ENCODE results near the gene CCL22.

Gene CCL22

GRCh38 chr16:57383276-57384247, 25.0 kb downstream of the CCL22 start:
- Histone ChIP-seq H3K36me3 (ENCODE audit: control insufficient read depth, insufficient read depth, low read length) (no peaks in the 10 kb centered on the region), H3K4me1 (ENCODE audit: control insufficient read depth, insufficient read depth, low read length) (peaks cover 3% of the 10 kb centered on the region), H3K27me3 (ENCODE audit: control insufficient read depth, insufficient read depth, low read length) (no peaks in the 10 kb centered on the region), H3K27ac (ENCODE audit: low read depth, low read length) (no peak overlapping the region), H3K4me3 (ENCODE audit: low read length) (no peak overlapping the region), H3K9ac (ENCODE audit: low read length) (no peak overlapping the region)

DNA sequence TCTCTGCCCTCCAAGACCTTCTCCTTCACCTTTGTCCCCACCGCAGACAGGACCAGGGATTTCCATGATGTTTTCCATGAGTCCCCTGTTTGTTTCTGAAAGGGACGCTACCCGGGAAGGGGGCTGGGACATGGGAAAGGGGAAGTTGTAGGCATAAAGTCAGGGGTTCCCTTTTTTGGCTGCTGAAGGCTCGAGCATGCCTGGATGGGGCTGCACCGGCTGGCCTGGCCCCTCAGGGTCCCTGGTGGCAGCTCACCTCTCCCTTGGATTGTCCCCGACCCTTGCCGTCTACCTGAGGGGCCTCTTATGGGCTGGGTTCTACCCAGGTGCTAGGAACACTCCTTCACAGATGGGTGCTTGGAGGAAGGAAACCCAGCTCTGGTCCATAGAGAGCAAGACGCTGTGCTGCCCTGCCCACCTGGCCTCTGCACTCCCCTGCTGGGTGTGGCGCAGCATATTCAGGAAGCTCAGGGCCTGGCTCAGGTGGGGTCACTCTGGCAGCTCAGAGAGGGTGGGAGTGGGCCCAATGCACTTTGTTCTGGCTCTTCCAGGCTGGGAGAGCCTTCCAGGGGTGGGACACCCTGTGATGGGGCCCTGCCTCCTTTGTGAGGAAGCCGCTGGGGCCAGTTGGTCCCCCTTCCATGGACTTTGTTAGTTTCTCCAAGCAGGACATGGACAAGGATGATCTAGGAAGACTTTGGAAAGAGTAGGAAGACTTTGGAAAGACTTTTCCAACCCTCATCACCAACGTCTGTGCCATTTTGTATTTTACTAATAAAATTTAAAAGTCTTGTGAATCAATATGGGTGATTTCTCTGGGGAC, 25.9 kb downstream of the CCL22 start:
- peaks cover 3% of the 10 kb centered on the region for H3K4me1 ChIP-seq (ENCODE audit: control insufficient read depth, insufficient read depth, low read length)
- no peaks in the 10 kb centered on the region for H3K27me3 ChIP-seq (ENCODE audit: control insufficient read depth, insufficient read depth, low read length)
- no peak overlapping the region for H3K27ac ChIP-seq (ENCODE audit: low read depth, low read length)
- no peak overlapping the region for H3K4me3 ChIP-seq (ENCODE audit: low read length)
- H3K9ac ChIP-seq (ENCODE audit: low read length), result no peak overlapping the region
- no peaks in the 10 kb centered on the region for H3K36me3 ChIP-seq (ENCODE audit: control insufficient read depth, insufficient read depth, low read length)

GRCh38 chr16:57385083-57385482, 26.5 kb downstream of the CCL22 start:
- H3K9ac ChIP-seq (ENCODE audit: low read length), result no peak overlapping the region
- no peak overlapping the region for H3K27ac ChIP-seq (ENCODE audit: low read depth, low read length)
- no peak overlapping the region for H3K4me3 ChIP-seq (ENCODE audit: low read length)
- H3K36me3 ChIP-seq (ENCODE audit: control insufficient read depth, insufficient read depth, low read length), result no peaks in the 10 kb centered on the region
- H3K4me1 ChIP-seq (ENCODE audit: control insufficient read depth, insufficient read depth, low read length), result peaks cover 3% of the 10 kb centered on the region
- H3K27me3 ChIP-seq (ENCODE audit: control insufficient read depth, insufficient read depth, low read length), result no peaks in the 10 kb centered on the region

GRCh38 chr16:57386381-57386951, 27.9 kb downstream of the CCL22 start:
- no peaks in the 10 kb centered on the region for H3K27me3 ChIP-seq (ENCODE audit: control insufficient read depth, insufficient read depth, low read length)
- no peak overlapping the region for H3K4me3 ChIP-seq (ENCODE audit: low read length)
- H3K27ac ChIP-seq (ENCODE audit: low read depth, low read length), result no peak overlapping the region

DNA sequence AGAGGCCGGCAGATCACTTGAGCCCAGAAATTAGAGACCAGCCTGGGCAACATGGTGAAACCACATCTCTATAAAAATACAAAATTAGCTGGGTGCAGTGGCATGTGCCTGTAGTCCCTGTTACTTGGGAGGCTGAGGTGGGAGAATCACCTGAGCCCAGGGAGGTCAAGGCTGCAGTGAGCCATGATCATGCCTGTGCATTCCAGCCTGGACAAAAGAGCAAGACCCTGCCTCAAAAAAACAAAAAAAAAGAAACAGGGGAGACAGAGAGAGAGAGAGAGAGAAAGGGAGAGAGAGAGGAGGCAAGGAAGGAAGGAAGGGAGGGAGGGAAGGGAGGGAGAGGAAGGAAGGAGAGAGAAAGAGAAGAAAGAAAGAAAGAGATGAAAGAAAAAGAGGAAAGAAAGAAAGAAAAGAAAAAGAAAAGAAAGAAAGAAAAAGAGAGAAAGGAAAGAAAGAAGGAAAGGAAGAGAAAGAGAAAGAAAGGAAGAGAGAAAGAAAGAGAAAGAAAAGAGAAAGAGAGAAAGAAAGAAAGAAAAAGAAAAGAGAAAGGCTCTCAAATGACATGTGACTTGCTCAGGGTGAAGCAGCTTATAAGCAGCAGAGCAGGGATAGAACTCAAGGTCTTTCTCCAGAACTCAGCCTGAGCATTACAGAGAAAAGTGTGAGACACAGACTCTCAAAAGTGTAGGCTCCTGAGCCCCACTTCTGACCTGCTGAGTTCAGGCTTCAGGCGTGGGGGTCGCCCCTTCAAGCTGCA, 29.2 kb downstream of the CCL22 start:
- Histone ChIP-seq H3K4me3 (ENCODE audit: low read length) (no peak overlapping the region), H3K9ac (ENCODE audit: low read length) (no peak overlapping the region), H3K27ac (ENCODE audit: low read depth, low read length) (no peak overlapping the region), H3K36me3 (ENCODE audit: control insufficient read depth, insufficient read depth, low read length) (no peaks in the 10 kb centered on the region), H3K27me3 (ENCODE audit: control insufficient read depth, insufficient read depth, low read length) (no peaks in the 10 kb centered on the region), H3K4me1 (ENCODE audit: control insufficient read depth, insufficient read depth, low read length) (peaks cover 3% of the 10 kb centered on the region)

More at GRCh38 chr16:57386381-57386951, 27.9 kb downstream of the CCL22 start:
- no peak overlapping the region for H3K9ac ChIP-seq (ENCODE audit: low read length)
- H3K36me3 ChIP-seq (ENCODE audit: control insufficient read depth, insufficient read depth, low read length), result no peaks in the 10 kb centered on the region
- H3K4me1 ChIP-seq (ENCODE audit: control insufficient read depth, insufficient read depth, low read length), result peaks cover 3% of the 10 kb centered on the region

GRCh38 chr16:57388359-57389086, 29.9 kb downstream of the CCL22 start:
- H3K27me3 ChIP-seq (ENCODE audit: control insufficient read depth, insufficient read depth, low read length), result no peaks in the 10 kb centered on the region
- no peak overlapping the region for H3K4me3 ChIP-seq (ENCODE audit: low read length)
- no peak overlapping the region for H3K27ac ChIP-seq (ENCODE audit: low read depth, low read length)
- no peaks in the 10 kb centered on the region for H3K36me3 ChIP-seq (ENCODE audit: control insufficient read depth, insufficient read depth, low read length)
- H3K9ac ChIP-seq (ENCODE audit: low read length), result no peak overlapping the region
- H3K4me1 ChIP-seq (ENCODE audit: control insufficient read depth, insufficient read depth, low read length), result peaks cover 3% of the 10 kb centered on the region

GRCh38 chr16:57389087-57389468, 30.5 kb downstream of the CCL22 start:
- H3K9ac ChIP-seq (ENCODE audit: low read length), result no peak overlapping the region
- peaks cover 1% of the 10 kb centered on the region for H3K4me1 ChIP-seq (ENCODE audit: control insufficient read depth, insufficient read depth, low read length)
- no peak overlapping the region for H3K4me3 ChIP-seq (ENCODE audit: low read length)
- no peaks in the 10 kb centered on the region for H3K36me3 ChIP-seq (ENCODE audit: control insufficient read depth, insufficient read depth, low read length)
- no peak overlapping the region for H3K27ac ChIP-seq (ENCODE audit: low read depth, low read length)
- no peaks in the 10 kb centered on the region for H3K27me3 ChIP-seq (ENCODE audit: control insufficient read depth, insufficient read depth, low read length)

DNA sequence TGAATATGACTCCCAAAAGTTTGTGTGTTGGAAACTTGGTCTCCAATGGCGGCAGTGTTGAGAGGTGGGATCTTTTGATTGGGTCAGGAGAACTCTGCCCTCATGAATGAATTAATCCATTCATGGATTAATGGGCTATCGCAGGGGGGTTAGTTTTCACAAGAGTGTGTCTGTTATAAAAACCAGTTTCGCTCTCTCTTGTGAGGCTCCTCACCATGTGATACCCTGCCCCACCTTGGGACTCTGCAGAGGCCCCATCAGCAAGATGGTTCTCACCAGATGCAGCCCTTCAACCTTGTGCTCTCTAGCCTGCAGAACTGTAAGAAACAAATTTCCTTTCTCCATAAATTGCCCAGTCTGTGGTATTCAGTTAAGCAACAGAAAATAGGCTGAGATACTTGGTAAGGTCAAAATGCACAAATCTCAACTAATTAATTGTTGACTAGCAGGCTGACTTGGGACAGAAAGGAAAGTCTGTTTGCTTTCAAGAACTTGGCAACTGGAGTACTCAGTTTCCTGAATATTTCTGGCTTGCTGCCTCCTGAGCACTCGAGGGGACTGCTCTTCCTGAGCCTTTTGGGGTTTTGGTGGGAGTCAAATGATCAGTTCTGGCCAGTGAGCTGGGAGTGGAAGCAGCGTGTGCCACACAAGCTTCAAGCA, 32.2 kb downstream of the CCL22 start:
- H3K4me1 ChIP-seq (ENCODE audit: control insufficient read depth, insufficient read depth, low read length), result no peaks in the 10 kb centered on the region
- H3K27me3 ChIP-seq (ENCODE audit: control insufficient read depth, insufficient read depth, low read length), result no peaks in the 10 kb centered on the region
- no peak overlapping the region for H3K27ac ChIP-seq (ENCODE audit: low read depth, low read length)
- H3K4me3 ChIP-seq (ENCODE audit: low read length), result no peak overlapping the region
- H3K9ac ChIP-seq (ENCODE audit: low read length), result no peak overlapping the region
- no peaks in the 10 kb centered on the region for H3K36me3 ChIP-seq (ENCODE audit: control insufficient read depth, insufficient read depth, low read length)

- no peak overlapping the region for H3K9ac ChIP-seq (ENCODE audit: low read length)
- H3K27me3 ChIP-seq (ENCODE audit: control insufficient read depth, insufficient read depth, low read length), result no peaks in the 10 kb centered on the region
- H3K4me1 ChIP-seq (ENCODE audit: control insufficient read depth, insufficient read depth, low read length), result no peaks in the 10 kb centered on the region
- no peaks in the 10 kb centered on the region for H3K36me3 ChIP-seq (ENCODE audit: control insufficient read depth, insufficient read depth, low read length)
- H3K27ac ChIP-seq (ENCODE audit: low read depth, low read length), result no peak overlapping the region
- H3K4me3 ChIP-seq (ENCODE audit: low read length), result no peak overlapping the region
Observed at GRCh38 chr16:57391300-57391699, 32.7 kb downstream of the CCL22 start.

- Histone ChIP-seq H3K36me3 (ENCODE audit: control insufficient read depth, insufficient read depth, low read length) (no peaks in the 10 kb centered on the region), H3K4me1 (ENCODE audit: control insufficient read depth, insufficient read depth, low read length) (no peaks in the 10 kb centered on the region), H3K27ac (ENCODE audit: low read depth, low read length) (no peak overlapping the region), H3K27me3 (ENCODE audit: control insufficient read depth, insufficient read depth, low read length) (no peaks in the 10 kb centered on the region), H3K4me3 (ENCODE audit: low read length) (no peak overlapping the region), H3K9ac (ENCODE audit: low read length) (no peak overlapping the region)
Observed at GRCh38 chr16:57391708-57392107, 33.1 kb downstream of the CCL22 start.

GRCh38 chr16:57392694-57393093, 34.1 kb downstream of the CCL22 start:
- Histone ChIP-seq H3K36me3 (ENCODE audit: control insufficient read depth, insufficient read depth, low read length) (no peaks in the 10 kb centered on the region), H3K27me3 (ENCODE audit: control insufficient read depth, insufficient read depth, low read length) (no peaks in the 10 kb centered on the region), H3K4me1 (ENCODE audit: control insufficient read depth, insufficient read depth, low read length) (no peaks in the 10 kb centered on the region), H3K9ac (ENCODE audit: low read length) (no peak overlapping the region), H3K4me3 (ENCODE audit: low read length) (no peak overlapping the region), H3K27ac (ENCODE audit: low read depth, low read length) (no peak overlapping the region)
